GM12878 (cell line): ENCODE results near the gene SH2B3. TPM values are rescaled to one million over a fixed set of nuclear protein-coding genes. Genes with fewer than 3 reads are reported as not detected.

ENCODE experiments used
- ATAC-seq: fragments of 200-7000 bp; cut with Tn5 transposase; 3 replicates; pipeline ENCODE4 v1.9.1; 2020; ENCODE audit warnings: mild to moderate bottlenecking, moderate library complexity
- BruUV-seq: library from RNA; stranded (reverse); fragments of 400-500 nt; replicated peaks from 2 replicates; lab custom pipeline; 2021; lab: Mats Ljungman, UMichigan
- CTCF ChIA-PET: fragments of 300-600 bp; sonication (Branson Sonifier 250); formaldehyde crosslinking; extraction: SDS; loops from one replicate; lab custom pipeline; 2021; ENCODE audit warnings: inconsistent platforms; lab: Yijun Ruan, JAX
- POLR2A ChIA-PET: fragments of 350-600 bp; formaldehyde crosslinking; extraction: SDS; loops from one replicate; lab custom pipeline; 2021; ENCODE audit warnings: inconsistent platforms; lab: Charles Lee
- RAD21 ChIA-PET: fragments of 300-600 bp; sonication (Branson Sonifier 250); formaldehyde crosslinking; loops from one replicate; lab custom pipeline; 2023; ENCODE audit warnings: antibody characterized with exemption; ENCODE audit not compliant: unreplicated experiment; lab: Charles Lee
- SMC1A ChIA-PET: fragments of 300-600 bp; sonication (Branson Sonifier 250); formaldehyde crosslinking; loops from one replicate; lab custom pipeline; 2023; ENCODE audit not compliant: unreplicated experiment, uncharacterized antibody; lab: Charles Lee
- DNase-seq: peaks from one replicate; pipeline ENCODE4 v3.0.0-alpha.2; 2011; ENCODE audit warnings: low read depth, low spot score
- FAIRE-seq: peaks from 3 replicates; lab custom pipeline; 2011; peaks lifted over from hg19 to GRCh38; lab: Jason Lieb, UNC
- H2AFZ ChIP-seq: 2 replicates; pipeline ENCODE4 v1.6.0; 2011; ENCODE audit warnings: low read depth, low read length, control low read depth; ENCODE audit not compliant: control insufficient read depth
- H3K27ac ChIP-seq: 2 replicates; pipeline ENCODE4 v1.5.1; 2011; ENCODE audit warnings: control low read depth; ENCODE audit not compliant: control insufficient read depth, insufficient read depth
- H3K27me3 ChIP-seq, 2 experiments: replicated peaks in 1 of 2; 2 replicates each; pipeline versions ENCODE4 v1.6.0 to v1.6.1; 2011; ENCODE audit warnings: low read length in 1 of 2; ENCODE audit not compliant: control insufficient read depth in 2 of 2, insufficient read depth in 2 of 2
- H3K36me3 ChIP-seq, 2 experiments: 2 replicates each; pipeline ENCODE4 v1.5.1; 2011; ENCODE audit warnings: low read length in 1 of 2; ENCODE audit not compliant: control insufficient read depth in 2 of 2, insufficient read depth in 2 of 2
- H3K4me1 ChIP-seq: 2 replicates; pipeline ENCODE4 v1.6.1; 2011; ENCODE audit warnings: mild to moderate bottlenecking, low read length, moderate library complexity, mixed read lengths; ENCODE audit not compliant: control insufficient read depth, insufficient read depth
- H3K4me2 ChIP-seq: 2 replicates; pipeline ENCODE4 v1.6.0; 2011; ENCODE audit warnings: control low read depth; ENCODE audit not compliant: control insufficient read depth, insufficient read depth
- H3K4me3 ChIP-seq: fragments of 200-600 bp; sonication (generic); 2 replicates; pipeline ENCODE4 v1.5.1; 2016
- H3K79me2 ChIP-seq: 2 replicates; pipeline ENCODE4 v1.6.0; 2011; ENCODE audit warnings: low read length; ENCODE audit not compliant: control insufficient read depth, insufficient read depth
- H3K9ac ChIP-seq: 2 replicates; pipeline ENCODE4 v1.8.0; 2011; ENCODE audit warnings: low read length, control low read depth, mixed read lengths; ENCODE audit not compliant: control insufficient read depth, insufficient read depth
- H3K9me3 ChIP-seq: replicated peaks from 3 replicates; pipeline ENCODE4 v1.5.1; 2011; ENCODE audit warnings: mild to moderate bottlenecking, low read length; ENCODE audit not compliant: control insufficient read depth, insufficient read depth
- H4K20me1 ChIP-seq: 2 replicates; pipeline ENCODE4 v1.6.0; 2011; ENCODE audit not compliant: control insufficient read depth, insufficient read depth
- LARP7 ChIP-seq: fragments of 450-650 bp; IDR thresholded peaks from 2 replicates; pipeline ENCODE4 v1.6.1; 2017; ENCODE audit warnings: mild to moderate bottlenecking
- MEF2B ChIP-seq: fragments of 450-650 bp; IDR thresholded peaks from 2 replicates; pipeline ENCODE4 v1.6.1; 2018; ENCODE audit warnings: mild to moderate bottlenecking, moderate library complexity; ENCODE audit not compliant: partially characterized antibody, poor library complexity, severe bottlenecking
- NRF1 ChIP-seq: conservative IDR thresholded peaks from 2 replicates; pipeline ENCODE4 v1.6.1; 2011; ENCODE audit warnings: mild to moderate bottlenecking, low read depth, low read length, improper control_type of control experiment
- POLR2A ChIP-seq: IDR thresholded peaks from 2 replicates; pipeline ENCODE4 v1.6.1; 2011; ENCODE audit warnings: low read depth, mild to moderate bottlenecking, low read length
- POLR2AphosphoS2 ChIP-seq: IDR thresholded peaks from 2 replicates; pipeline ENCODE4 v1.6.1; 2011; ENCODE audit warnings: low read depth, mild to moderate bottlenecking, low read length, improper control_type of control experiment, moderate library complexity
- YY1 ChIP-seq: IDR thresholded peaks from 2 replicates; pipeline ENCODE4 v1.6.1; 2011; ENCODE audit warnings: low read depth, mild to moderate bottlenecking, low read length
- WGBS: methylation state at CpG from one replicate; pipeline ENCODE4 v1.1.6; 2016; ENCODE audit warnings: low lambda C conversion rate; ENCODE audit not compliant: insufficient replicate concordance, insufficient coverage; ENCODE audit errors: missing lambda C conversion rate; 5-methylcytosine and 5-hydroxymethylcytosine counted together
- in situ Hi-C: fragments of 300-500 bp; cut with MboI; formaldehyde crosslinking; loops from 9 replicates; pipeline ENCODE4 v1.14.3; 2018; ENCODE audit warnings: mixed read lengths
- intact Hi-C: fragments of 100-400 bp; cut with micrococcal nuclease; formaldehyde crosslinking; loops from one replicate; pipeline ENCODE4 v1.14.2; 2022; ENCODE audit not compliant: unreplicated experiment
- polyA plus RNA-seq, 11 experiments: library from polyadenylated mRNA; depleted of rRNA in 4 of 11; unstranded in 6 of 11; stranded (reverse) in 5 of 11; fragments of >200 nt; fragmentation: Nextera tagmentation in 4 of 11; fragmentation: Illumina TruSeq in 1 of 11; extraction: Ambion mirVana in 4 of 11; extraction: Trizol in 1 of 11; gene quantifications; 1 replicate in 1 of 11; 2 replicates in 10 of 11; pipeline versions ENCODE4 v1.2.1 to v1.2.3, GENCODE V29; 2011 to 2016; ENCODE audit warnings: inconsistent platforms in 2 of 11, missing spikeins in 2 of 11, low read depth in 1 of 11
- total RNA-seq, 4 experiments: library from RNA; depleted of rRNA in 3 of 4; stranded (reverse); fragments of >200 nt in 3 of 4; fragmentation: Illumina TruSeq in 1 of 4; extraction: Trizol in 1 of 4; gene quantifications; 2 replicates each; pipeline versions ENCODE4 v1.2.1 to v1.2.3, GENCODE V29; 2013 to 2021
- TF ChIP-seq, protein P1 (sequence below): fragments of 450-650 bp; IDR thresholded peaks from 2 replicates; pipeline ENCODE4 v1.6.1; 2017; ENCODE audit warnings: mild to moderate bottlenecking, low read depth, inconsistent platforms; ENCODE audit not compliant: poor library complexity, severe bottlenecking
- TF ChIP-seq, protein P2 (sequence below): IDR thresholded peaks from 2 replicates; pipeline ENCODE4 v1.6.1; 2011; ENCODE audit warnings: borderline replicate concordance, low read depth, mild to moderate bottlenecking, moderate library complexity, mixed read lengths, low read length; ENCODE audit not compliant: insufficient read depth; ENCODE audit errors: extremely low read length
- TF ChIP-seq, protein P3 (sequence below): fragments of 150-350 bp; IDR thresholded peaks from 2 replicates; pipeline ENCODE4 v1.6.1; 2016; ENCODE audit warnings: low read depth, low read length
- TF ChIP-seq, protein P4 (sequence below): fragments of 450-650 bp; formaldehyde crosslinking; IDR thresholded peaks from 2 replicates; pipeline ENCODE4 v1.4.0; 2022; ENCODE audit warnings: mild to moderate bottlenecking, moderate library complexity

Gene SH2B3
- total and polyA plus RNA-seq, 10 of the 15 experiments (the other 5 are each of a cell fraction or from before 2014, with no cell fraction given): 5.8 to 46.4 (median 23.3) TPM

DNA sequence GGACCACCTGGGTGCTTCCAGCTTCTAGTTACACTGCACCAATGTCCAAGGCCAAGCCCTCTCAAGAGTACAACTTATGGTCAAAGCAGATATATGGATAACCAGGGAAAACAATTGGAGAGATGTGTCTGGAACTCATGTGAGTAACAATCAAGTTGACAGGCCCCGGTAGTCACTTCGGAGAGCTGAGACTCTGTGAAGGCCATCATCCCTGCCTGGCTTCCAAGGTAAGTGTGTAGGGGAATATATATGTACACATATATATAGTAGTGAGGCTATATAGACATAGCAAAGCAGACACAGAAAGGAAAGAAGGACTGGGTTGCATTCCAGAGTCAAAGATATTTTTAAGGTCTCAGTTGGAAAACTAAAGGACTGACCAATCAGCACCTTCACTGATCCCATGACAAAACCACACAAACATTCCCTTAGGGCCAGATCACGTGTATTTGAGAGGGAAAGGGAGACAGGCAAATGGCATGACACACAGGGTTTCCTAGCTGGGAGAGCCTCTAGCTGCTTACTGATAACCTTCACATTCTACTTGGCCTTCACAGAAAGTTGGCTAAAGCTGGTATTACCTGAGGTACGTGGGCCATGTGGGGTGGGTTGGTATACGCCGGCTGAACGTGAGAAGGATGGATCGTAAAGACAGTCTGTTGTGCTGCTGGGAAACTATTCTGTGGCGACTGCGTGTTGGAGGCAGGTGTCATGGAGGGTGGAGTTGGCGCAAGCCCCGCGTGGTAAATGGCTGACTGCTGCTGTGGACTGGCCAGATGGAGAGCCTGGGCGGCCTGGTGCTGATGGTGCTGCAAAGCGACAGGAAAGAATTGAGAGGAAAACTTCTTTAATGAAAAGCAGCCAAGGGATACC is 50.0 kb downstream of the SH2B3 start (continued):
- TF ChIP-seq, protein P1, sequence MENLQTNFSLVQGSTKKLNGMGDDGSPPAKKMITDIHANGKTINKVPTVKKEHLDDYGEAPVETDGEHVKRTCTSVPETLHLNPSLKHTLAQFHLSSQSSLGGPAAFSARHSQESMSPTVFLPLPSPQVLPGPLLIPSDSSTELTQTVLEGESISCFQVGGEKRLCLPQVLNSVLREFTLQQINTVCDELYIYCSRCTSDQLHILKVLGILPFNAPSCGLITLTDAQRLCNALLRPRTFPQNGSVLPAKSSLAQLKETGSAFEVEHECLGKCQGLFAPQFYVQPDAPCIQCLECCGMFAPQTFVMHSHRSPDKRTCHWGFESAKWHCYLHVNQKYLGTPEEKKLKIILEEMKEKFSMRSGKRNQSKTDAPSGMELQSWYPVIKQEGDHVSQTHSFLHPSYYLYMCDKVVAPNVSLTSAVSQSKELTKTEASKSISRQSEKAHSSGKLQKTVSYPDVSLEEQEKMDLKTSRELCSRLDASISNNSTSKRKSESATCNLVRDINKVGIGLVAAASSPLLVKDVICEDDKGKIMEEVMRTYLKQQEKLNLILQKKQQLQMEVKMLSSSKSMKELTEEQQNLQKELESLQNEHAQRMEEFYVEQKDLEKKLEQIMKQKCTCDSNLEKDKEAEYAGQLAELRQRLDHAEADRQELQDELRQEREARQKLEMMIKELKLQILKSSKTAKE: no peak
- TF ChIP-seq NRF1 (no peak), LARP7 (no peak)
- TF ChIP-seq, protein P2, sequence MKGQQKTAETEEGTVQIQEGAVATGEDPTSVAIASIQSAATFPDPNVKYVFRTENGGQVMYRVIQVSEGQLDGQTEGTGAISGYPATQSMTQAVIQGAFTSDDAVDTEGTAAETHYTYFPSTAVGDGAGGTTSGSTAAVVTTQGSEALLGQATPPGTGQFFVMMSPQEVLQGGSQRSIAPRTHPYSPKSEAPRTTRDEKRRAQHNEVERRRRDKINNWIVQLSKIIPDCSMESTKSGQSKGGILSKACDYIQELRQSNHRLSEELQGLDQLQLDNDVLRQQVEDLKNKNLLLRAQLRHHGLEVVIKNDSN: no peak
- TF ChIP-seq, all 136 proteins: peak for 0

DNA sequence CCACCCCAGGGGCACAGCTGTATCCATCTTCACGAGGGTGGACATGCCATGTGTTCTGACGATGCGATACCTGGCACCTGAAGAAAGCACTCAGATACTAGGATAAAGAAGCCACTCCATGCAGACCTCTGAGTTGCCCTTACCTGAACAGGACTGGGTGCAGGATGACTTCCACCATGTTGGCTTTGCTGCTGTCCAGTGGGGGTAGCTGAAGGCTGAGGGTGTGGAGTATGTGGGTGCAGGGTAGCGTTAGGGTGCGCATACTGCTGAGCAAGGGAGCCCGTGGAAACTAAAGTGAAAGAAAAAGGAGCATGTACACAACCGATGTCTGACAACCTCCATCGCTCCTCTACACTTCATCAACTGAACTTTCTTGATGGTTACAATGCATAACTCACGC is 51.3 kb downstream of the SH2B3 start:
- H3K27ac ChIP-seq: no peak overlapping the region
- DNase-seq (no peak), FAIRE-seq (no peak), ATAC-seq (no peak)
- no peak overlapping the region for H2AFZ ChIP-seq
- POLR2A ChIA-PET: interaction anchor here (0.5 kb wide), 1 partner anchor 22 kb away, joined by 4 read pairs; no protein-coding TSS in a partner anchor
- RAD21 ChIA-PET: interaction anchor here (0.6 kb wide), 1 partner anchor 25 kb away, joined by 3 read pairs; no protein-coding TSS in a partner anchor
- intact Hi-C loops: no loop called here
- in situ Hi-C loops: no loop called here
- no peak overlapping the region for H3K4me3 ChIP-seq
- H4K20me1 ChIP-seq: no peaks in the 10 kb centered on the region
- SMC1A ChIA-PET: interaction anchor here (0.6 to 16.8 kb wide), 2 partner anchors 54 to 1994 kb away, joined by 3 to 605 read pairs; partner anchors contain the start of gene SH2B3
- CTCF ChIA-PET: interaction anchor here (0.5 to 27.3 kb wide), 5 partner anchors 9 to 332 kb away, joined by 3 to 1117 read pairs (median 3); partner anchors contain the start of gene SH2B3
- H3K27me3 ChIP-seq: no peaks in the 10 kb centered on the region
- peaks cover 2% of the 10 kb centered on the region for H3K4me1 ChIP-seq
- no peaks in the 10 kb centered on the region for H3K9me3 ChIP-seq
- no peak overlapping the region for H3K4me2 ChIP-seq
- peaks cover 12 to 17% of the 10 kb centered on the region in 2 experiments for H3K36me3 ChIP-seq
- 89% methylated on average over 9 of the region's 9 CpGs for WGBS
- H3K9ac ChIP-seq: no peak overlapping the region
- no TSS peak for BruUV-seq
- H3K79me2 ChIP-seq: no peaks in the 10 kb centered on the region
- TF ChIP-seq, protein P3, sequence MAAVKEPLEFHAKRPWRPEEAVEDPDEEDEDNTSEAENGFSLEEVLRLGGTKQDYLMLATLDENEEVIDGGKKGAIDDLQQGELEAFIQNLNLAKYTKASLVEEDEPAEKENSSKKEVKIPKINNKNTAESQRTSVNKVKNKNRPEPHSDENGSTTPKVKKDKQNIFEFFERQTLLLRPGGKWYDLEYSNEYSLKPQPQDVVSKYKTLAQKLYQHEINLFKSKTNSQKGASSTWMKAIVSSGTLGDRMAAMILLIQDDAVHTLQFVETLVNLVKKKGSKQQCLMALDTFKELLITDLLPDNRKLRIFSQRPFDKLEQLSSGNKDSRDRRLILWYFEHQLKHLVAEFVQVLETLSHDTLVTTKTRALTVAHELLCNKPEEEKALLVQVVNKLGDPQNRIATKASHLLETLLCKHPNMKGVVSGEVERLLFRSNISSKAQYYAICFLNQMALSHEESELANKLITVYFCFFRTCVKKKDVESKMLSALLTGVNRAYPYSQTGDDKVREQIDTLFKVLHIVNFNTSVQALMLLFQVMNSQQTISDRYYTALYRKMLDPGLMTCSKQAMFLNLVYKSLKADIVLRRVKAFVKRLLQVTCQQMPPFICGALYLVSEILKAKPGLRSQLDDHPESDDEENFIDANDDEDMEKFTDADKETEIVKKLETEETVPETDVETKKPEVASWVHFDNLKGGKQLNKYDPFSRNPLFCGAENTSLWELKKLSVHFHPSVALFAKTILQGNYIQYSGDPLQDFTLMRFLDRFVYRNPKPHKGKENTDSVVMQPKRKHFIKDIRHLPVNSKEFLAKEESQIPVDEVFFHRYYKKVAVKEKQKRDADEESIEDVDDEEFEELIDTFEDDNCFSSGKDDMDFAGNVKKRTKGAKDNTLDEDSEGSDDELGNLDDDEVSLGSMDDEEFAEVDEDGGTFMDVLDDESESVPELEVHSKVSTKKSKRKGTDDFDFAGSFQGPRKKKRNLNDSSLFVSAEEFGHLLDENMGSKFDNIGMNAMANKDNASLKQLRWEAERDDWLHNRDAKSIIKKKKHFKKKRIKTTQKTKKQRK: no peak
- TF ChIP-seq MEF2B (no peak), POLR2AphosphoS2 (no peak), YY1 (no peak), POLR2A (no peak)
- TF ChIP-seq, protein P4, sequence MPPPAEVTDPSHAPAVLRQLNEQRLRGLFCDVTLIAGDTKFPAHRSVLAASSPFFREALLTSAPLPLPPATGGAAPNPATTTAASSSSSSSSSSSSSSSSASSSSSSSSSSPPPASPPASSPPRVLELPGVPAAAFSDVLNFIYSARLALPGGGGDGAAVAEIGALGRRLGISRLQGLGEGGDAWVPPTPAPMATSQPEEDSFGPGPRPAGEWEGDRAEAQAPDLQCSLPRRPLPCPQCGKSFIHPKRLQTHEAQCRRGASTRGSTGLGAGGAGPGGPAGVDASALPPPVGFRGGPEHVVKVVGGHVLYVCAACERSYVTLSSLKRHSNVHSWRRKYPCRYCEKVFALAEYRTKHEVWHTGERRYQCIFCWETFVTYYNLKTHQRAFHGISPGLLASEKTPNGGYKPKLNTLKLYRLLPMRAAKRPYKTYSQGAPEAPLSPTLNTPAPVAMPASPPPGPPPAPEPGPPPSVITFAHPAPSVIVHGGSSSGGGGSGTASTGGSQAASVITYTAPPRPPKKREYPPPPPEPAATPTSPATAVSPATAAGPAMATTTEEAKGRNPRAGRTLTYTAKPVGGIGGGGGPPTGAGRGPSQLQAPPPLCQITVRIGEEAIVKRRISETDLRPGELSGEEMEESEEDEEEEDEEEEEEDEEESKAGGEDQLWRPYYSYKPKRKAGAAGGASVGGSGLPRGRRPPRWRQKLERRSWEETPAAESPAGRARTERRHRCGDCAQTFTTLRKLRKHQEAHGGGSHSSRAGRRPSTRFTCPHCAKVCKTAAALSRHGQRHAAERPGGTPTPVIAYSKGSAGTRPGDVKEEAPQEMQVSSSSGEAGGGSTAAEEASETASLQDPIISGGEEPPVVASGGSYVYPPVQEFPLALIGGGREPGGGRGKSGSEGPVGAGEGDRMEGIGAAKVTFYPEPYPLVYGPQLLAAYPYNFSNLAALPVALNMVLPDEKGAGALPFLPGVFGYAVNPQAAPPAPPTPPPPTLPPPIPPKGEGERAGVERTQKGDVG: no peak
